Parathyroid adenoma (tissue), 2 donors: Measurements from ENCODE around the gene OR2T29.
"Not testable (repeated sequence)": the region's sequence is repeated elsewhere in the genome, so short reads cannot be mapped to it uniquely, and the experiment has no call there.

ENCODE experiments used
- H2AFZ ChIP-seq: fragments of 300-600 bp; sonication (generic); one replicate; pipeline ENCODE4 v1.7.0; 2017; ENCODE audit warnings: antibody characterized with exemption, mild to moderate bottlenecking
- H3K27ac ChIP-seq: fragments of 300-600 bp; sonication (generic); one replicate; pipeline ENCODE4 v1.7.0; 2017
- H3K27me3 ChIP-seq: fragments of 300-600 bp; sonication (generic); one replicate; pipeline ENCODE4 v1.7.0; 2017; ENCODE audit warnings: low read length; ENCODE audit not compliant: control insufficient read depth, insufficient read depth
- H3K36me3 ChIP-seq: fragments of 300-600 bp; sonication (generic); one replicate; pipeline ENCODE4 v1.7.0; 2017; ENCODE audit warnings: low read length; ENCODE audit not compliant: control insufficient read depth, insufficient read depth
- H3K4me1 ChIP-seq: fragments of 300-600 bp; sonication (generic); one replicate; pipeline ENCODE4 v1.7.0; 2017; ENCODE audit warnings: control low read depth
- H3K4me2 ChIP-seq: fragments of 300-600 bp; sonication (generic); one replicate; pipeline ENCODE4 v1.7.0; 2017; ENCODE audit warnings: low read length
- H3K4me3 ChIP-seq: fragments of 300-600 bp; sonication (generic); one replicate; pipeline ENCODE4 v1.7.0; 2017; ENCODE audit warnings: low read depth, low read length
- H3K79me2 ChIP-seq: fragments of 300-600 bp; sonication (generic); one replicate; pipeline ENCODE4 v1.7.0; 2017; ENCODE audit warnings: control low read depth
- H3K9ac ChIP-seq: fragments of 300-600 bp; sonication (generic); one replicate; pipeline ENCODE4 v1.7.0; 2017; ENCODE audit warnings: mild to moderate bottlenecking
- H3K9me3 ChIP-seq: fragments of 300-600 bp; sonication (generic); one replicate; pipeline ENCODE4 v1.7.0; 2017; ENCODE audit warnings: low read length; ENCODE audit not compliant: control insufficient read depth
- TF ChIP-seq, protein P1 (sequence below): fragments of 300-600 bp; sonication (generic); IDR thresholded peaks from one replicate; pipeline ENCODE4 v1.7.0; 2017; ENCODE audit warnings: antibody characterized with exemption, mild to moderate bottlenecking
- donor health status: primary hyperparathyroidism.

OR2T29 gene

DNA sequence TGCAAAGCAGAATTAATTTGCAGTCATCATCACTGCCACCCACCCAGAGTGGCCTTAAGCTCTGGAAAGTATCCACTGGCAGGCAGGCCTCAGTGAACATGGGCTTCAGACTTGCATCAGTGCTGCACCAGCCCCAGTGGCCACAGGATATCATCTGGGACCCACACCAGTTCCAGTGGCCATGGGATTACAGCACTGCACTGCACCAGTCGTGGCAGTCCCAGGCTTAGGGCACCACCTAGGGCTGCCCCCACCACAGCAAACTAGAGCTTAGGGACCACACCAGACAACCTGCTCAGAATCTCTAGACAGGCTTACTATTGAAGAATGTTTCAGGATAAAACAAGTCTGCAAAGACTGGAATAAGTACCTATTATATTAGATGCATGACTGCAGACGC lies 15.2 kb downstream of the OR2T29 start:
- not testable (repeated sequence) for H3K4me3 ChIP-seq, H3K27me3 ChIP-seq, H3K27ac ChIP-seq, H3K36me3 ChIP-seq, H3K9me3 ChIP-seq, H2AFZ ChIP-seq, H3K79me2 ChIP-seq, H3K4me2 ChIP-seq, H3K4me1 ChIP-seq, H3K9ac ChIP-seq

DNA sequence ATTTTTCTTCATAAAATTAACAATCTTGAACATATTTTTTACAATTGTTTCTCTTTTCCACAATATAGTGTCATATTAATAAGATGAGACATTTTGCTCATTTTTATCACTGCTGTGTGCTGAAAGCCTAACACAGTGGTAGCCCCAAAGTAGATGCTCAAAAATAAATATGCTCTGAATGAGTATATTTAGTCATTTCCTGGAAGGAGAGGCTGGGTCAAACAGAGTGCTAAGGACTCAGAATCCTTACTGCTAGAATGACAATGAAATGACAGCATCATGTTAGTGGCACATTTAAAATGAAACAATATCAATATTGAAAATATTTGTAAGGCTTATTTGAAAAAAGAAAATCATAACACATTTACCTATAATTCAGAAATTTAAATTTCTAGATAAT lies 25.1 kb downstream of the OR2T29 start:
- not testable (repeated sequence) for H3K9me3 ChIP-seq, H3K27me3 ChIP-seq, H3K9ac ChIP-seq, H3K4me1 ChIP-seq, H3K4me2 ChIP-seq, H3K27ac ChIP-seq, H3K79me2 ChIP-seq, H2AFZ ChIP-seq, H3K36me3 ChIP-seq, H3K4me3 ChIP-seq

DNA sequence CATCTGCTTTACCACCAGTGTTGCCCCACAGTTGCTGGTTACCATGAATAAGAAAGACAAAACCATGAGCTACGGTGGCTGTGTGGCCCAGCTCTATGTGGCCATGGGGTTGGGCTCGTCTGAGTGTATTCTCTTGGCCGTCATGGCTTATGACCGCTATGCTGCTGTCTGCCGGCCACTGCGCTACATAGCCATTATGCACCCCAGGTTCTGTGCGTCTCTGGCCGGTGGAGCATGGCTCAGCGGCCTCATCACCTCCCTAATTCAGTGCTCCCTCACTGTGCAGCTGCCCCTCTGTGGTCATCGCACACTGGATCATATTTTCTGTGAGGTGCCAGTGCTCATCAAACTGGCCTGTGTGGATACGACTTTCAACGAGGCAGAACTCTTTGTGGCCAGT lies 40.7 kb downstream of the OR2T29 start:
- Histone ChIP-seq H3K27ac (no peak overlapping the region), H3K79me2 (no peaks in the 10 kb centered on the region), H3K36me3 (no peaks in the 10 kb centered on the region), H3K9ac (no peak overlapping the region), H3K4me2 (no peak overlapping the region), H3K4me3 (no peak overlapping the region), H3K27me3 (no peaks in the 10 kb centered on the region), H3K4me1 (no peaks in the 10 kb centered on the region), H3K9me3 (no peaks in the 10 kb centered on the region), H2AFZ (no peak overlapping the region)
- TF ChIP-seq, protein P1, sequence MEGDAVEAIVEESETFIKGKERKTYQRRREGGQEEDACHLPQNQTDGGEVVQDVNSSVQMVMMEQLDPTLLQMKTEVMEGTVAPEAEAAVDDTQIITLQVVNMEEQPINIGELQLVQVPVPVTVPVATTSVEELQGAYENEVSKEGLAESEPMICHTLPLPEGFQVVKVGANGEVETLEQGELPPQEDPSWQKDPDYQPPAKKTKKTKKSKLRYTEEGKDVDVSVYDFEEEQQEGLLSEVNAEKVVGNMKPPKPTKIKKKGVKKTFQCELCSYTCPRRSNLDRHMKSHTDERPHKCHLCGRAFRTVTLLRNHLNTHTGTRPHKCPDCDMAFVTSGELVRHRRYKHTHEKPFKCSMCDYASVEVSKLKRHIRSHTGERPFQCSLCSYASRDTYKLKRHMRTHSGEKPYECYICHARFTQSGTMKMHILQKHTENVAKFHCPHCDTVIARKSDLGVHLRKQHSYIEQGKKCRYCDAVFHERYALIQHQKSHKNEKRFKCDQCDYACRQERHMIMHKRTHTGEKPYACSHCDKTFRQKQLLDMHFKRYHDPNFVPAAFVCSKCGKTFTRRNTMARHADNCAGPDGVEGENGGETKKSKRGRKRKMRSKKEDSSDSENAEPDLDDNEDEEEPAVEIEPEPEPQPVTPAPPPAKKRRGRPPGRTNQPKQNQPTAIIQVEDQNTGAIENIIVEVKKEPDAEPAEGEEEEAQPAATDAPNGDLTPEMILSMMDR = no peak

DNA sequence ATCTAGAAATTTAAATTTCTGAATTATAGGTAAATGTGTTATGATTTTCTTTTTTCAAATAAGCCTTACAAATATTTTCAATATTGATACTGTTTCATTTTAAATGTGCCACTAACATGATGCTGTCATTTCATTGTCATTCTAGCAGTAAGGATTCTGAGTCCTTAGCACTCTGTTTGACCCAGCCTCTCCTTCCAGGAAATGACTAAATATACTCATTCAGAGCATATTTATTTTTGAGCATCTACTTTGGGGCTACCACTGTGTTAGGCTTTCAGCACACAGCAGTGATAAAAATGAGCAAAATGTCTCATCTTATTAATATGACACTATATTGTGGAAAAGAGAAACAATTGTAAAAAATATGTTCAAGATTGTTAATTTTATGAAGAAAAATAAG lies 52.4 kb downstream of the OR2T29 start:
- H3K4me2 ChIP-seq, H2AFZ ChIP-seq, H3K27ac ChIP-seq, H3K36me3 ChIP-seq, H3K9me3 ChIP-seq, H3K9ac ChIP-seq, H3K27me3 ChIP-seq, H3K79me2 ChIP-seq, H3K4me3 ChIP-seq, H3K4me1 ChIP-seq: not testable (repeated sequence)

DNA sequence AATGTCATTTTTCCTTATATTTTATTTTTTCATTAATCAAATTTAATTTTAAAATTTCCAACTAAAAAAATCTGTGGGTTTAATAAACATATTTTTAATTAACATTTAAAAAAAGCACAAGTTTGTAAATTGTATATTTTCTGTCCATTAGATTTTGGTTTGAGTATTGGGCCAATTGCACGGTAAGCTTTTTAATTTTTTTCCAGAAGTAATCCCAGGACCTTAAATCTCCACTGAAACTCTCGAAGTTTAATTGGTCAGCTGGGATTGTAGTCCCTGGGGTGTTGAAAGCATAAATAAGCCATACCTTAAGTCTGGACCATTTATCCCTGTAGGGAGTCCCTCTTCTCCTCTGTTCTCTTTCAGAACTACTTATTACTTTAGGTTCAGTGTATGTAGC lies 54.8 kb downstream of the OR2T29 start, which contains the start of gene OR2G6:
Gene OR2G6, plus strand, starts transcription at position 301 of the 400 bp plus-strand sequence. CDS start 13,574 bp downstream, outside the sequence.
- not testable (repeated sequence) for H3K27me3 ChIP-seq, H2AFZ ChIP-seq, H3K27ac ChIP-seq, H3K9me3 ChIP-seq, H3K9ac ChIP-seq, H3K4me1 ChIP-seq, H3K36me3 ChIP-seq, H3K4me2 ChIP-seq, H3K79me2 ChIP-seq, H3K4me3 ChIP-seq
